HG03520 (cell line): ENCODE measurements around the gene HIVEP3.
"Not testable (repeated sequence)": the region's sequence is repeated elsewhere in the genome, so short reads cannot be mapped to it uniquely, and the experiment has no call there.

ENCODE experiments used
- ATAC-seq: cut with Tn5 transposase; IDR thresholded peaks from one replicate; pipeline ENCODE4 v1.9.1; 2021; ENCODE audit warnings: mild to moderate bottlenecking, moderate library complexity; ENCODE audit not compliant: unreplicated experiment

HIVEP3 gene

GRCh38 chr1:41578712-41579335 lies 339.9 kb downstream of the HIVEP3 start:
- ATAC-seq: no peak

- no peak for ATAC-seq
Observed at GRCh38 chr1:41576620-41577019, 342.1 kb downstream of the HIVEP3 start.

DNA sequence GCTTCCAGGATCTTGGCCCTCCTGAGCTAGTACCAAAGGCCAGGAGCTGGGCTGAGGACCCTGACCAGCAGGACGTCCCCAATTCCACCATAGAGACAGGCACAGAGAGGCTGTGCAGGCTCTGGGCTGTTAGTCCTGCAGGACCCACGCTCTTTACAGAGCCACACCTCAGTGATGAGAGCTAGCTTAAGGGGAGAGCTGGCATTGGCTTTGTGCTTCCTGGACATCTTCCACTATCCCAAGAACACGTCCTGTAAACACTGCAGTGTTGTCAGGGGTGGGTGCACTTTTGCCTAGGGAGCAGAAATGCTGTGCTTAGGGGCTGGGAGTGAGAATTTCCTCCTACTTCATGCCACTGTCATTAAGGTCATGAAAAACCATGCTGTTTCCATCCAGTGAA lies 342.5 kb downstream of the HIVEP3 start:
- no peak for ATAC-seq

DNA sequence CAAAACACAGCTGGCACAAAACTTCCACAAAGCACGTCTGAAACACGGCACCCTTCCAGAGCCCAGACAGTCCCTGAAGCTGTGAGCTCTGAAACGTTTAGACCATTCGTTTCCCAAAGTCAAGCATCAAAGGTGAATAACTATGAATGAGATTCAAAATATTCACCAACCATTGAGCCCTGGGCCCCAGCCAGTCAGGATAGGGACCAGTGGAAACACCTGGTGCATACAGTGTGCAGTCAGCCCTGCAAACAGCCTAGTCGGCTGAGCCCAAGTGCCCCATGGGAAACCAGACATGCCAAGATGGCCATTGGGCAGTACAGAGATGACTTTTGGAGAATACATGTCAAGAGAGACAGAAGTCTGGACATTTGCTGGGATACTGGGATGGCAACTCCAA lies 343.9 kb downstream of the HIVEP3 start:
- no peak for ATAC-seq

- peak; percentile 61 for ATAC-seq
Observed at GRCh38 chr1:41573785-41574713, 344.7 kb downstream of the HIVEP3 start.

GRCh38 chr1:41573194-41573593 lies 345.5 kb downstream of the HIVEP3 start:
- ATAC-seq: no peak

GRCh38 chr1:41572224-41572623 lies 346.5 kb downstream of the HIVEP3 start:
- no peak for ATAC-seq

GRCh38 chr1:41571041-41571440 lies 347.7 kb downstream of the HIVEP3 start:
- ATAC-seq: no peak

- no peak for ATAC-seq
Observed at GRCh38 chr1:41568204-41568603, 350.5 kb downstream of the HIVEP3 start.

DNA sequence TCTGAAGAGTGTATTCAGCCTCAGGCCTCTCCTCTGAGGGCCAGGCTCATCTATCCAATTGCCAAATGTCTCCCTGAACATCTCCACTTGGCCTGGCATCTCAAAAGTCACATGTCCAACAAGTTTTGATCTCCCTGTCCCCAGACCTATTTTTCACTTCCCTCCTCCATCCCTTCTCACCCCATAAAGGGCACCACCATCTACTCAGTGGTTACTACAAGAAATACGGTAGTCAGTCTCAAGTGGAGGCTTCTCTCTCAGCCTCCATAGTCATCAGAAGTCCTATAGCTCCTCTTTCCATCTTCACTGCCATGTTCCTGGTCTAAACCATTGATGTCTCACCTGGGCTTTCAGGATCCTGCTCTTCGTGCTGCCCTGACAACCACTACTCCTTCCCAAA lies 351.8 kb downstream of the HIVEP3 start:
- ATAC-seq: no peak

DNA sequence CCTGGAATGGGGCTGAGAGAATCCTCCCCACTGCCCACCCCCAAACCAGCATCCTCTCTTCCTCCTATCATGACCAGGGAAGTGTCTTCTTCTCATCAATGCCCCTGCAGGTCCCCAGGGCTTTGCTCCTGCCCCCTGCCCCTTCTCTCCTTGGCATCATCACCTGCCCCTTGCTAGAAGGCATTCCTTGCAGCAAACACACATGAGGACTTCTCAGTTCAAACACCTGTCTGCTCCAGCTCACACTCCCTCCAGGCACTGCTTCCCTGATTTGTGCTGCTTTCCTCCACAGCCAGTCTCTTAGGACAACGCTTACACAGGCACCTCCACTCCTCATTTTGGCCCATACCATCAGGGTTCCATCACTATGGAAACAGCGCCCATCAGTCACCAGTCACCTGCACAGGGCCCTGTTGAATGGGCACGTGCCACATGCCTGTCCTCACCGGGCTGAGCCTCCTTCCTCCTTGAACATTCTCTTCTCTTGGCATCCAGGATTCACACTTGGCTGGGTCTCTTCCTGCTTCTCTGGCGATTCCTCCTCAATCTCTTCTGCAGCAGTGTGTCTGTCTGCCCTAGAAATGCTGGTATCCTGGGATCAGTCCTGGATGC lies 352.3 kb downstream of the HIVEP3 start:
- no peak for ATAC-seq

DNA sequence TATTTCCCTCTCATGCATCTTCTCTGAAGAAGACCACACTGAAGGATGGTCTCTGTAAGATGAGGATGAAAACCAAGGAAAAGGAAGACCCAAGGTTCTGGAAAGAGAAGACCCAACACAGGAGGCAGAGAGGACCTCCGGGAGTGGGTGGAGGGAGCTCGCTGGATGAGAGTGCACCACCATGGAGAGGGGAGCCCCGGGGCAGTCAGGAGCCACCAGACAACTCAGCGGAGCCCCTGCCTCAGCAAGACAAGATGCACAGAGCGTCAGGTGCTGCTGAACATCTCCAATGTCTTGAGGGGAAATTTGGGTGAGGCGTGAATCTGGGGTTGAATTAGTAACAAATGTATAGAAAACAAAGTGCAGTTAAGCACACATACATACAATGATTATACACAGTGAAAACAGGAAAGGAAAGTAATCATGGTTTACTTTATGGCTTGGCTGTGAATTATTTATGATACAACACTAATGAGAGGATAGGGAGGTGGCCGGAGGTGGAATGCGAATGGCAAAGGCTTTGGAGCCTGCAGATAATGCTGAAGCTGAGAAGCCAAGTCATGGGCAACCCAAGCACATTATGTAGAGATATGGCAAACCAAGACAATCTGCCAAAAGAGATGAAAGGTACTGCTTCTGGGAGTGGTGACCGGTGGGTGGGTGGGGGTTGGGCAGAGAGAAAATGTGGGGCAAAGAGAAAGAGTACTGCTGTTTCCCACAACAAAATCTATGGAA lies 353.8 kb downstream of the HIVEP3 start:
- no peak for ATAC-seq

GRCh38 chr1:41562328-41562727 lies 356.4 kb downstream of the HIVEP3 start:
- ATAC-seq: no peak

DNA sequence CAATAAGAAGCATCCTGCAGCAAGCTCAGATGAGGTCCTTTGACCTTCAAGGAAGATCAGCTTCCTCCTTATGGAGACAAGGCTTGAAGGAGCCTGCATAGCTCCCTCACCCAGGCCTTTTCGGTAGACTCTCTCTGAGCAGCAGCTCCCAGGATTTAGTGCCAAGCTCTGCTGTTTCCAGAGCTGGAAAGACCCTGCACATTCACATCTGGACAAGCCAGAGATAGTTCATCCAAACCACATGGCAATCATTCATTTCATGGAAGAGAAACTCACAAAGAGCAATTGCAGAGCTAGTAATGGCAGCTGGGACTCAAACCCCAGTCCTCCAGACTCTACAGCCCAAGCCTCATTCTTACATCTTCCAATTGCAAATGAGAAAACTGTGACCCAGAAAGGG lies 357.8 kb downstream of the HIVEP3 start:
- no peak for ATAC-seq

- no peak for ATAC-seq
Observed at GRCh38 chr1:41560496-41560895, 358.2 kb downstream of the HIVEP3 start.

DNA sequence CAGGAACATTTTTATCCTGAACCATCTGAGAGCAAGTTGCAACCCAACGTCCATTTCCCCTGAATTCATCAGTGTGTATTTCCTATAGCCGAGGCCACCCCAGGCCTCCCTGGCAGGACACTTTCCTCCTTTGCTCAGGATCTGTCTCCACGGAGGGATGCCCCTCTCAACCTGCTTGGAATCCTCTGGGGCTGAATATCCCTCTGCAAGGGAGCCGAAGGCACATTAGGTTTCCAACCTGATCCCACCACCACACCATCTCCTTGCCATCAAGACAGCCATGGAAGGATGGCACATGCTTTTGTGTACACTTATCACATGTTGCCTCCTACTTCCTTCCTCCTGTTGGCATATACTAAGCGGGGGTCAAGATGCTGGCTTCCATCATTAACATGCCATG lies 359.4 kb downstream of the HIVEP3 start:
- ATAC-seq: no peak

GRCh38 chr1:41558761-41559171 lies 360.0 kb downstream of the HIVEP3 start:
- no peak for ATAC-seq

- no peak for ATAC-seq
Observed at GRCh38 chr1:41557751-41558455, 360.8 kb downstream of the HIVEP3 start.

- not testable (repeated sequence) for ATAC-seq
Observed at GRCh38 chr1:41554746-41555145, 364.0 kb downstream of the HIVEP3 start.

DNA sequence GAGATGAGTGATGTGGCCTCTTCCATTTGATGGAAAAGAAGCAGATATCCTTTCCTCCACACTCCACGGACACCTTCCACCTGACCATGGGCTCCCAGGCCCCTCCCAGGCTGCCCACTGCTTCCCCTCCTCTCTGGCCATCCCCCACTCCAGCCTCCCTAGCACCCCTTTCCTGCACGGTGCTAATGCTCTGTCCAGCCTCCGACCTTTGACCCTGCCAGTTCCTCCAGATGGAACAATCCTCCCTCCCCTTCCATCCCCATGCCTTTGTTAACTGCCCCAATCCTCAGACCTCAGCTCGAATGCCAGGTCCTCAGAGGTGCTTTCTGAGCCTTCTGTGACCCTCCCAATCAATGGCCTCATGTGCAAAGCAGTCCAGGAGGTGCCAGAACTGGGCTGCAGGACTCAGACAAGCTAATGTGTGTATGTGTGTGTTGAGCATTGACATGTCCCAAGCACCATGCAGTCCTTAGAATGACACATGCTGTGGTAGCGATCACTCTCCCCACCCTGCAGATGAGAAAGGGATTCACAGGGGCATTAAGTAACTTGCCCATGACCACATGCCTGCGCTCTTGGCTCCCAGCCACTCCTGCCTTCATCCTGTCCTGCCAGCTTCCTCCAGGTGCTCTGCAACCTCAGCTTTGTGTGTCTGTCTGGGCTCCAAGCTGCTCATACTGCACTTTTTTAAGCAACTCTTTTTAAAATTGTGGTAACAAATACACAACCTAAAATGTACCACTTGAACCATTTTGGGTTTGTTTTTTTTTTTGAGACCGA lies 370.8 kb downstream of the HIVEP3 start:
- no peak for ATAC-seq
